ENCODE measurements around the gene NEB. TPM values are rescaled to one million over a fixed set of nuclear protein-coding genes. Genes with fewer than 3 reads are reported as not detected.

NEB gene
- polyA plus RNA-seq, 1 donor from 2014 or later = 0.38 TPM

- no peak overlapping the region for H2AFZ ChIP-seq (ENCODE audit: low read depth, low read length)
- H3K36me3 ChIP-seq (ENCODE audit: insufficient read depth, low read length) = no peaks in the 10 kb centered on the region
- H3K9me3 ChIP-seq (ENCODE audit: low read length) = no peaks in the 10 kb centered on the region
- H3K4me2 ChIP-seq (ENCODE audit: low read length) = no peak overlapping the region
- no peaks in the 10 kb centered on the region for H3K79me2 ChIP-seq (replicated peaks; ENCODE audit: insufficient read depth, low read length)
- H3F3A ChIP-seq (ENCODE audit: insufficient read depth, low read length, poor library complexity, severe bottlenecking) = no peaks in the 10 kb centered on the region
- TF ChIP-seq RAD21 (conservative IDR thresholded peaks at IDR 0.05) (no peak), MXI1 (conservative IDR thresholded peaks at IDR 0.05; ENCODE audit: poor library complexity, severe bottlenecking) (no peak), EZH2 (IDR thresholded peaks at IDR 0.05; ENCODE audit: borderline replicate concordance, insufficient read depth, low read length, poor library complexity, severe bottlenecking) (no peak)
- H3K9me2 ChIP-seq (ENCODE audit: insufficient read depth, low read length) = no peaks in the 10 kb centered on the region
- no peaks in the 10 kb centered on the region for H4K20me1 ChIP-seq (ENCODE audit: insufficient read depth)
- H3K9ac ChIP-seq (ENCODE audit: low read length) = no peak overlapping the region
- H3K27ac ChIP-seq (ENCODE audit: low read length) = no peak overlapping the region
- H3K27me3 ChIP-seq (ENCODE audit: insufficient read depth, low read depth, low read length) = no peaks in the 10 kb centered on the region
- H3K4me3 ChIP-seq (ENCODE audit: low read length) = no peak overlapping the region
Measured at GRCh38 chr2:151657667-151658076, 76.6 kb downstream of the NEB start.

GRCh38 chr2:151655663-151656398 is 78.4 kb downstream of the NEB start:
- Histone ChIP-seq H3K9me2 (ENCODE audit: insufficient read depth, low read length) (no peaks in the 10 kb centered on the region), H3K9me3 (ENCODE audit: low read length) (no peaks in the 10 kb centered on the region), H4K20me1 (ENCODE audit: insufficient read depth) (no peaks in the 10 kb centered on the region), H3F3A (ENCODE audit: insufficient read depth, low read length, poor library complexity, severe bottlenecking) (no peaks in the 10 kb centered on the region), H3K27ac (ENCODE audit: low read length) (no peak overlapping the region), H3K4me3 (ENCODE audit: low read length) (no peak overlapping the region), H3K79me2 (replicated peaks; ENCODE audit: insufficient read depth, low read length) (no peaks in the 10 kb centered on the region), H3K4me2 (ENCODE audit: low read length) (no peak overlapping the region), H3K36me3 (ENCODE audit: insufficient read depth, low read length) (no peaks in the 10 kb centered on the region), H3K27me3 (ENCODE audit: insufficient read depth, low read depth, low read length) (no peaks in the 10 kb centered on the region), H3K9ac (ENCODE audit: low read length) (no peak overlapping the region), H2AFZ (ENCODE audit: low read depth, low read length) (no peak overlapping the region)
- no peak for TF ChIP-seq EZH2 (IDR thresholded peaks at IDR 0.05; ENCODE audit: borderline replicate concordance, insufficient read depth, low read length, poor library complexity, severe bottlenecking)
- no peak for TF ChIP-seq EP300 (conservative IDR thresholded peaks at IDR 0.05; ENCODE audit: poor library complexity, severe bottlenecking)
- no peak for TF ChIP-seq MXI1 (conservative IDR thresholded peaks at IDR 0.05; ENCODE audit: poor library complexity, severe bottlenecking)
- TF ChIP-seq CTCF (IDR thresholded peaks at IDR 0.05; ENCODE audit: poor library complexity, severe bottlenecking) = no peak
- TF ChIP-seq RAD21 (conservative IDR thresholded peaks at IDR 0.05) = no peak
- TF ChIP-seq REST (IDR thresholded peaks at IDR 0.05; ENCODE audit: borderline replicate concordance) = no peak
- TF ChIP-seq TAF1 (IDR thresholded peaks at IDR 0.05; ENCODE audit: low read depth) = no peak
- TF ChIP-seq SMC3 (conservative IDR thresholded peaks at IDR 0.05; ENCODE audit: poor library complexity) = no peak
- no peak for TF ChIP-seq POLR2AphosphoS5 (IDR thresholded peaks at IDR 0.05)
